ENCODE results near the gene POLR3E. TPM values are rescaled to one million over a fixed set of nuclear protein-coding genes. Genes with fewer than 3 reads are reported as not detected.
"Not testable (repeated sequence)": the region's sequence is repeated elsewhere in the genome, so short reads cannot be mapped to it uniquely, and the experiment has no call there.

The POLR3E gene
- total RNA-seq, 1 experiment from 2014 or later, result 73.5 TPM

DNA sequence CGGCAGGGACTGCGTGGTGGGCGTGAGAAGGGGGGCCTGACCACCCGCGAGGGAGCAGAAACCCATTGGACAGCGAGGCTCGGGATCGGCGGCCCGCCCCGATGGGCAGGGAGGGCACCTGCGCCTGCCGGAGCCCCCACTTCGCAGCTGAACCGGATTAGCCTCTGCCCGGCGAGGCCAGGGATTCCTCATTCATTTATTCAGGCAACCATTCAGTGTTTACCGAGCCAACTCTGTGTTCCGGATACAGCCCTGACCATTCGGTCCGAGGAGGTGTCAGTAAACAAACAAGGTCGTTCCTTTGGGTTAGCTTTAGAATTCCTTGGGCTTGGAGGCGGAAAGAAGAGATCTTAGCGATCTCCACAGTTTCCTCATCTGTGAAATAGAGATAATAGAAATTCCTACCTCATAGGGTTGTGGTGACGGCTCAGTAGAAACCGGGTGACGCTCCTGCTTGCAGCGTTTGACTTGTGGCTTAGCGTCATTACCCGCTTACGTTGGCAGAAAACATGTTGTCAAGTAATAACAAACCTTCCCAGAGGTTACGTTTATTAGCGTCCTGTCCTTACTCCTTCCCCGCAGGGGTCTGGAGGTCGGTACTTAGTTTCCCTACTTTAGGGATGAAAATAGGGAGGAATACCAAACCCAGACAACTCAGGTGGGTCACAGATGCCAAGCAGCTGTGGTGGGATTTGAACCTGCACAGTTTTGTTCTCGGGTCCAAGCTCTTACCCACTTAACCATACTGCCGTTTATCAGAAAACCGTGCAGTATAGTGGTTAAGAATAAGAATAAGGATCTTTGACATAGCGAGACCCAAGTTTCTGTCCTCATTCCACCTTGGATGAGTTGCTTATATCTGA lies 893 bp downstream of the POLR3E start (continued):
- TF ChIP-seq RELA (CRISPR knock-in tag; IDR thresholded peaks at IDR 0.05; ENCODE audit: borderline replicate concordance) (no peak), GABPB1 (CRISPR knock-in tag; IDR thresholded peaks at IDR 0.05) (peak; percentile 10; the same call in 1 of the 2 replicates), ZNF263 (CRISPR knock-in tag; IDR thresholded peaks at IDR 0.05; ENCODE audit: low read depth) (no peak)

- Mint-ChIP-seq H3K27me3 (ENCODE audit: low read depth) (no peaks in the 10 kb centered on the region), H3K4me3 (peak overlapping the region; percentile 94), H3K27ac (peak overlapping the region; percentile 78), H3K9me3 (no peaks in the 10 kb centered on the region), H3K36me3 (peaks cover 9% of the 10 kb centered on the region), H3K4me1 (peaks cover 26% of the 10 kb centered on the region)
- ChIA-PET POLR2A (interaction anchor here (1.0 kb wide), 1 partner anchor 57 kb away, joined by 3 read pairs; no protein-coding TSS in a partner anchor), CTCF (interaction anchor here (1.0 to 2.0 kb wide), 3 partner anchors 22 to 115 kb away, joined by 4 to 26 read pairs (median 4); partner anchors contain the start of gene EEF2K)
- no peak for TF ChIP-seq TP53 (CRISPR knock-in tag; IDR thresholded peaks at IDR 0.05)
- no peak for TF ChIP-seq FOXP1 (CRISPR knock-in tag; IDR thresholded peaks at IDR 0.05; ENCODE audit: borderline replicate concordance)
- no peak for TF ChIP-seq GABPB1 (CRISPR knock-in tag; IDR thresholded peaks at IDR 0.05)
- no peak for TF ChIP-seq FOXP4 (CRISPR knock-in tag; IDR thresholded peaks at IDR 0.05)
- TF ChIP-seq NFATC4 (CRISPR knock-in tag; IDR thresholded peaks at IDR 0.05), result no peak
- TF ChIP-seq CTCF (IDR thresholded peaks at IDR 0.05), result no peak
- ATAC-seq (no peak), DNase-seq (ENCODE audit: low spot score) (no peak)
Measured at GRCh38 chr16:22299036-22299435, 1.8 kb downstream of the POLR3E start.

DNA sequence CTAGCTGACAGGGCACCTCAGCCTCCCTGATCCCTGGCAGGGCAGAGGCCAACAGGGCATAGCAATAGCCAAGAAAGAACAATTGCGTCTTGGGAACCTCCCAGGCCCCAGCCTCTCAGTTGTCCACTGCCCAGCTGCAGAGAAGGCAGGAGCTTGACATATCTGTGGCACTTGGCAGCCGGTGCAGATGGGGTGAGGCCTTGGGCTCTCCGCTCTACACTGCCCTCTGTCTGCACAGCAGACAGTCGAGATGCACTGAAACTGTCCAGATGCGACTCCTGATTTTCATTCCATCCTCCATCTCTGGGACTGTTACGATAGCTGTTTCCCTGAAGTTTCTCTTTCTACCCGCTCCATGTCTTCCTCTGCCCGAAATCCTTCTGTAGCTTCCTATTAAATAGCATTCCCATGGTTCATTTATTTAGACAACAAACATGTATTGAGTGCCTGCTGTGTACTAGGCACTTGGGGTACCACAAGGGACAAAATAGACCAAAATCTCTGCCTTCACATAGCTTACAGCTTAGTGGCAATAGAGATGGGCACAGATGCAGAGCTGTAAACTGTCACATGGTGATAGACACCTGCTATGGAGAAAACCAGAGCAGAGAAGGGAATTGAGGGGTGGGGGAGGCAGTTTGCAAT lies 3.3 kb downstream of the POLR3E start:
- POLR2A ChIA-PET, result no interaction called here

DNA sequence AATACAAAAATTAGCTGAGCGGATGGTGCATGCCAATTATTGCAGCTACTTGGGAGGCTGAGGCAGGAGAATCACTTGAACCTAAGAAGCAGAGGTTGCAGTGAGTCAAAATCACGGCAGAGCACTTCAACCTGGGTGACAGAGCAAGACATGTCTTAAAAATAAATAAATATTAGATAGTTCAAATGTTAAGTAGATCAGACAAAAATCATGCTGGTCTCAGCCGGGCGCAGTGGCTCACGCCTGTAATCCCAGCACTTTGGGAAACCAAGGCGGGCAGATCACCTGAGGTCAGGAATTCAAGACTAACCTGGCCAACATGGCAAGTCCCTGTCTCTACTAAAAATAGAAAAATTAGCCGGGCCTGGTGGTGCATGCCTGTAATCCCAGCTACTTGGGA lies 4.2 kb downstream of the POLR3E start:
- ATAC-seq; POLR2A ChIA-PET; H3K4me3 Mint-ChIP-seq; DNase-seq (ENCODE audit: low spot score); H3K27ac Mint-ChIP-seq; H3K27me3 Mint-ChIP-seq (ENCODE audit: low read depth); H3K9me3 Mint-ChIP-seq: not testable (repeated sequence)
- CTCF ChIA-PET, result interaction anchor here (1.2 to 1.9 kb wide), 5 partner anchors 19 to 112 kb away, joined by 3 to 19 read pairs (median 9); no protein-coding TSS in a partner anchor
- peaks cover 20% of the 10 kb centered on the region for H3K36me3 Mint-ChIP-seq
- peaks cover 23% of the 10 kb centered on the region for H3K4me1 Mint-ChIP-seq

More for the DNA sequence above, 3.3 kb downstream of the POLR3E start:
- ATAC-seq (peak; percentile 14), DNase-seq (ENCODE audit: low spot score) (peak; percentile 57)
- CTCF ChIA-PET, result interaction anchor here (0.6 to 2.0 kb wide), 44 partner anchors 8 to 999 kb away, joined by 3 to 26 read pairs (median 4); partner anchors contain the start of gene EEF2K
- Mint-ChIP-seq H3K27ac (peak overlapping the region; percentile 76), H3K9me3 (no peaks in the 10 kb centered on the region), H3K4me3 (peak overlapping the region; percentile 26; the same call in 1 of the 2 replicates), H3K36me3 (peaks cover 17% of the 10 kb centered on the region), H3K27me3 (ENCODE audit: low read depth) (no peaks in the 10 kb centered on the region), H3K4me1 (peaks cover 26% of the 10 kb centered on the region)
- TF ChIP-seq, protein P1, sequence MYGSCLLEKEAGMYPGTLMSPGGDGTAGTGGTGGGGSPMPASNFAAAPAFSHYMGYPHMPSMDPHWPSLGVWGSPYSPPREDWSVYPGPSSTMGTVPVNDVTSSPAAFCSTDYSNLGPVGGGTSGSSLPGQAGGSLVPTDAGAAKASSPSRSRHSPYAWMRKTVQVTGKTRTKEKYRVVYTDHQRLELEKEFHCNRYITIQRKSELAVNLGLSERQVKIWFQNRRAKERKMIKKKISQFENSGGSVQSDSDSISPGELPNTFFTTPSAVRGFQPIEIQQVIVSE (CRISPR knock-in tag; IDR thresholded peaks at IDR 0.05; ENCODE audit: borderline replicate concordance), result no peak
- TF ChIP-seq CTCF (IDR thresholded peaks at IDR 0.05), result peak; percentile 31; the same call in 1 of the 2 replicates

Data from WTC11 (cell line).